Activated naive CD4-positive, alpha-beta T cell treated with anti-CD3 and anti-CD28 coated beads, Interleukin-2, amount 50 U/mL, for 16 hours (primary cell): ENCODE results near the gene PGAP3.
A peak's percentile ranks its signal among the peaks of the same experiment; 100 is the strongest.

Experiments
- DNase-seq: peaks from one replicate; pipeline ENCODE4 v3.0.0-alpha.2; 2020

The PGAP3 gene

DNA sequence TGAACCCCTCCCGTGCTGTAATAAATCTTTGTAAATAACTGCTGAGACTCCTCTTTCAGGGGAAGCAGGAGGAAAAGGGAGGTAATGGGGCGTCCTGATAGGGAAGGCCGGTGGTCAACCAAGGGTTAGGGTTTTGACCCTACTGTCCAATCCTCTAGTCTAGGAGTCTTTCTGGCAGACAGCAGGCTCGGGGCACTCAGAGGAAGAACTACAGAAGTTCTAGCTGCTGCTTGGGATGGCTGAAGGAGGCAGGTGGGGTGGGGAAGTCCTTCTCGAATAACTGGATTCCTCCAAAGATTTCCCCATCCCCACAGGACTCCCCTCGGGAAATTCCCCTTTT, 51.3 kb downstream of the PGAP3 start:
- DNase-seq, result no peak

DNA sequence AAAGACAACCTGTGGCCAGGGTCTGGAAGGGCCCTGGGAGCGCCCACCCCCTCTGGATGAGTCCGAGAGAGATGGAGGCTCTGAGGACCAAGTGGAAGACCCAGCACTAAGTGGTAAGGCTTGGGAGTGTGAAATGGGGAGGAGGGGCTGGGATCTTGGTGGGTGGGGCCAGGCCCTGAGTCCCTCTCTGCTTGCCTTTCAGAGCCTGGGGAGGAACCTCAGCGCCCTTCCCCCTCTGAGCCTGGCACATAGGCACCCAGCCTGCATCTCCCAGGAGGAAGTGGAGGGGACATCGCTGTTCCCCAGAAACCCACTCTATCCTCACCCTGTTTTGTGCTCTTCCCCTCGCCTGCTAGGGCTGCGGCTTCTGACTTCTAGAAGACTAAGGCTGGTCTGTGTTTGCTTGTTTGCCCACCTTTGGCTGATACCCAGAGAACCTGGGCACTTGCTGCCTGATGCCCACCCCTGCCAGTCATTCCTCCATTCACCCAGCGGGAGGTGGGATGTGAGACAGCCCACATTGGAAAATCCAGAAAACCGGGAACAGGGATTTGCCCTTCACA, 52.2 kb downstream of the PGAP3 start:
- DNase-seq, result no peak

DNA sequence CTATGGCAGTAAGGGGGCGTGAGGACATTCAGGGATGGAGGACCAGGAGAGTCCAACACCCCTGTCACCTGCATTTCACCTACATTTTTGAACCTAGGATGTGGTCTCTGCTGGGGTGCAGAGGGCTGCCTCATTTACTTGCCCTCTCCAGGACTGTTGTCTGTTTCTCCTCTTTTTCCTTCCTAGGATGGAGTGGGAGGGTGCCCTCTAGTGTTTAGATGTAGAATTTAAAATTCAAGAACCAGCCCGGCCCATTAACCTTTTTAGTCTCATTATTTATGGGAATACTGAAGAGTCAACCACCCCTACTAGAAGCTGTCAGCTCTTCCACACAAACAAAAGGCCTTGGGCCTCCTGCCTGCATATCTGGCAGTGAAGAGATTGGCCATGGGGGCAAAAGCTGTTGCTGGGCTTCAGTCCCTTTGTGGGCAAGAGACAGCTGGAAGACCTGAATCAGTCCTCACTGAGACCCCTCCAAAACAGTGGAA, 53.4 kb downstream of the PGAP3 start:
- no peak for DNase-seq

- no peak for DNase-seq
Observed at GRCh38 chr17:39633570-39634183, 54.2 kb downstream of the PGAP3 start.

GRCh38 chr17:39632153-39632941, 55.5 kb downstream of the PGAP3 start:
- no peak for DNase-seq

DNA sequence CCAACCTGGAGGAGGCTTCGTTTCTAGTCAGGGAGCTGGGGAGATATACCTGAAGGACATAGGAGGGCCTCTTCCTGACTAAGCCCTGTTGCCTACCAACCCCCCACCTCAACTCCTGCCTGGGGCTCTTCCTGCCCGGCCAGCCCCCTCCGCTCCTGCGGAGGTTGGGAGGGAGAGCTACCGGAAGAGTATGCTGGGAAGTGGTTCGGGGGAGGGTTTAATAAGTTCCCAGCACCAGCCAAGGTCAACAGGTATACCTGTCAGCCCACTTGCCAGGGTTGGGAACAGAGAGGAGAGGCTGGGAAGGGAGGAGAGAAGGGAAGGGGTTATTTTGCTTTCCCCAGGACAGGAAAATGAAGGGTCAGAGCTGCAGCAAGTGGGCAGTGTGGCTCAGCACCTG, 56.5 kb downstream of the PGAP3 start:
- no peak for DNase-seq

GRCh38 chr17:39629898-39630297, 58.0 kb downstream of the PGAP3 start:
- no peak for DNase-seq

GRCh38 chr17:39629494-39629880, 58.4 kb downstream of the PGAP3 start:
- DNase-seq, result no peak

GRCh38 chr17:39628655-39629493, 59.0 kb downstream of the PGAP3 start:
- no peak for DNase-seq

DNA sequence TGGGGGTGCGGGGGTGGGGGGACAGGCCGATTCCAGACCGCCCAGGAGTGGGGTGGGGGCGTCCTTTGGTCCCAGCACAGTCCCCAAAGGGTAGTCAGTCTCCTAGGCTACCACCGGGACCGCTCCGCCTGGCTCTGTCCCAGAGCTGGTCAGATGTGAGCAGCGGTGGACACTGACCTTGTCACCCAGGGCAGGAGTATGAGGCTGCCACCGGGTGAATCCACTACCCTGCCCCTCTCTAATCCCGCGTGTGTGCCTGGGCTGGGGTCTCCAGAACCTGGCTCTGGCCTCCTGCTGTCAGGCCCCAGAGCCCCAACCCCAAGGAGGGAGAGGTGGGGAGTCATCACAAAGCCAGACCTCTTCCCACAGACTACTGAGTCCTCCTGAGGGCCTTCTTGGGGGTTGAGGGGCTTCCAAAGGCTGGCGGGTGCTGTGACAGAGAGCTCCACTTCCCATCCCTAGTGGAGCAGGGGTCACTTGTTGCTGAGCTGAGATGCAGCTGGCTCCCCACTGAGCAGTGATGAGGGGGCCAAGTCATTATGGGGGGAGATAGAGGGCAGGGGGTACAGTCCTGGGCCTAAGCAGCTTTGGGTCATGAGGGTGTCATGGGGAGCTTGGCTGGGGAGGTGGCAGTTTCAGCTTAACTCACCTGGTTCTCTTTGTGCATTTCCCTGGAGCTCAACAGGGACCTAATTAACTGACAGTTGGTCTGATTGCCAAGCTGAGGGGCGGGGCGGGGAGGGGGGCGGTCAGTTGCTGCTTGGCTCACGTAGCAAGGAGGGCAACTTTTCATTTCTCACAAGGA, 59.9 kb downstream of the PGAP3 start:
- no peak for DNase-seq

GRCh38 chr17:39627047-39627711, 60.7 kb downstream of the PGAP3 start:
- no peak for DNase-seq

GRCh38 chr17:39626171-39627046, 61.4 kb downstream of the PGAP3 start, which contains the start of gene PPP1R1B:
TSS of gene PPP1R1B (plus strand) at chr17:39626952. CDS start at chr17:39627393, 441 bp downstream.
- DNase-seq, result peak; percentile 27

DNA sequence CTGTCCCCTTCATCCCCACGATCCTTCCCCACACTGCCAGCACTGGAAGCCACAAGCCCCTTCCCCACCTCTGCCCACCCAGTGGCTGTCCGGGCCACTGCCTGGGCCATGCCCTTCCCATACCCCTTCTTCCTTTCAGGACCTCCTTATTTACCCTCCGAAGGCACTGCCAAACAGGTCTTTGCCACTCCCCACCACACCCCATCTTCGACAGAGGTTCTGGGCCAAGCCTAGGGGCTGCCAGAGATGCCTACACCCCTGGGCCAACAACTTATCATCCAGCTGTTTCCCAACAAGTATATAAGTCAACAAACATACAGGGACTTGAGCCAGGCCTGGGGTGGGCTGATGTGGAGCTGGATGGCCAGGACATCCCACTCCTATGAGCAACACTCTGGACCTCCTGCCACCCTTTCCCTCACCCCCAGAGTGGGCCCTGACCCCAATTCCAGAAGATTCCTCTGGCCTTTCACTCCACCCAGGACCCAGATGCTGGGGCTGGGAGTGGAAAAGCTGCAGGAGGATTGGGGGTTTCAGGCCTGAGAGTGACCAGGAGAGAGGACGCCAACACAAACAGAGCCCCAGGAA, 62.6 kb downstream of the PGAP3 start:
- no peak for DNase-seq

DNA sequence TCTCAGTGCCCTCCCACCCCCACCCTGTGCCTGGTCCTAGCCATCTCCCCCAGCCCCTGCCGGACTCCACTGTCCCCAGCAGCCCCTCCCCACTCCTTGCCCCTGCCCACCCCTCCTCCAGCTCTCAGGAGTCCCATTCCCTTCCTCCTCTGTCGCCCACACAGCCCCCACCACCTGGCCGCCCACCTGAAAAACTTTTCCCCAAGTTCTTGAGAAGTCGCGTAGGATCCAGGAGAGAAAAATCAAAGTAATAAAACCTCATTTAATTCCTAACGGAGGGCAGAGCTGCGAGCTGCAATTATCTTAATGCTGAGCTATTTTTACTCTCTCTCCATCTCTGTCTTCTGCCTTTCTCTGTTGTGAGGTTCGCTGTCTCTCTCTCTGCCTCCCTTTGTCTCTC, 63.5 kb downstream of the PGAP3 start:
- DNase-seq, result no peak

DNA sequence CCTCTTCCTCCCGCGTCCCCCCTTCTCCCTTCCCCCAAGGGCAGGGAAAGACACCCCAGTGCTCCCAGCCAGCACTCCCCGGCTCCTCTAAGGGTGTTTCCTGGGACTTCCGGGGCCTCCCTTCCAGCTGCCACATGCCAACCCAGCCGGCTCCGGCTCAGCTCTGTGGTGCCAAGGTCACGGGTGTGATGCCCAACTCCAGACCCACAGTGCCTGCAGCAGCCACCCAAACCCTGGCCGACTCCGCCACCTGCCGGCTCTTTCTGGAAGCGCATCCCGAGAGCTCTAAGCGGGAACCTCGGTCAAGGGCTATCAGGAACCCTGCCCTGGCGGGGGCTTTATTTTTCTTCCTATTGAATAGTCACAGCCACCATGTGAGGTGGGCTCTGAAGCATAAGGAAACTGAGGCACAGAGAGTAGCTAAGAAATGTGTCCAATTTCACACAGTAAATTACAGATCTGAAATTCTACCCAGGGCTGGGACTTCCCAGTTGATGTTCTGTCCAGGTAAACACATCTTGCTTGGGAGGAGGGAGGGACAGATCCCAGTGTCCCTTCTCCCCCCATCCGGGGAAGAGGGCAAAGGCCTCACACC, 64.4 kb downstream of the PGAP3 start:
- DNase-seq, result peak; percentile 86

- peak; percentile 41 for DNase-seq
Observed at GRCh38 chr17:39622380-39623006, 65.4 kb downstream of the PGAP3 start.

DNA sequence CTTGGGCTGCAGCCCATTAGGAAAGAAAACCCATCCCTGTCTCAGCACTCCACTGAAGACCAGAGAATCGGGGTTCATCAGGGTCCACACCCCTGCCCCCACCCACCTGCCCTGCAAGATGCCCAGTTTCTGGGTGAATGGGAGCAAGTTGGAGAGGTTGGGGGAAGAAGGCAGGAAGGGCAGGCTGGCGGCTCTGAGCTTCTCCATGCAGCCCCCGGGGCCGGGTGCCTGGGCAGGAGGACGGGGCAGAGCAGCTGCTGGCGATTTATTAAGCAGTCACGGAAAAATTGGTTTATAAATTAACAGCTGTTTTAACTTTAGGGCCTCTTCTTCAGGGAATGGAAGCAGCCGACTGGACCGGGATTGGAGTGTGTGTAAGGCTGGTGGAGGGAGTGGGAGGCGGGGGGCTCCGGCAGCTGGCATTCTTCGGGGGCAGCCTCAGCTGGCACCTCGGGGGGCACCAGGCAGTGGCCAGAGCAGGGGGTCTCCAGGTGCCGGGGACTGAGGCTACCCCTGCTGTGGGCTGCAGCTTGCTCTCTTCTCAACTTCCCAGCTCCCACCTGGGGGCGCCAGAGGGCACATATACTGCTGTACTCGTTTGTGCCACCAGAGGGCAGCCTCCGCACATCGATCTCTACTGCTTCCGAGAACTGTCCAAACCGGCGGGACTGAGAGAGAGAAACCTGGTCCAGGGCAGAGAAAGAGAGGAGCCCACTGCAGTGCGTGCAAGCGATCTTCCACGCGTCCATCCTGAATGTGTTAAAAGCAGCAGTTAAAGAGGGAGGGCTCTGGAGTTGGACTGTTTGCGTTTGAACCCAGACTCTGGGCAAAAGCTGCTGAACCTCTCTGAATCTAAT, 66.1 kb downstream of the PGAP3 start:
- peak; percentile 79 for DNase-seq
